ENCODE measurements around the gene CXCR6.
"Not testable (repeated sequence)": the region's sequence is repeated elsewhere in the genome, so short reads cannot be mapped to it uniquely, and the experiment has no call there.

Gene CXCR6

GRCh38 chr3:45992133-45992729 lies 49.0 kb downstream of the CXCR6 start:
- in situ Hi-C loops (cut with MboI; ENCODE audit: low pct_unique_long_range_greater_than_20kb, low sequenced_read_pairs, unreplicated experiment), result no loop called here
- DNase-seq (ENCODE audit: low spot score), result no peak
- TF ChIP-seq CTCF (IDR thresholded peaks at IDR 0.05; ENCODE audit: extremely low read depth, insufficient read depth, missing control alignments), result no peak

GRCh38 chr3:45992821-45993221 lies 49.6 kb downstream of the CXCR6 start:
- no peak for TF ChIP-seq CTCF (IDR thresholded peaks at IDR 0.05; ENCODE audit: extremely low read depth, insufficient read depth, missing control alignments)
- DNase-seq (ENCODE audit: low spot score), result no peak

GRCh38 chr3:45993421-45994027 lies 50.3 kb downstream of the CXCR6 start:
- DNase-seq (ENCODE audit: low spot score), result peak; percentile 30
- in situ Hi-C loops (cut with MboI; ENCODE audit: low pct_unique_long_range_greater_than_20kb, low sequenced_read_pairs, unreplicated experiment), result no loop called here
- no peak for TF ChIP-seq CTCF (IDR thresholded peaks at IDR 0.05; ENCODE audit: extremely low read depth, insufficient read depth, missing control alignments)

More at GRCh38 chr3:45992821-45993221, 49.6 kb downstream of the CXCR6 start:
- in situ Hi-C loops (cut with MboI; ENCODE audit: low pct_unique_long_range_greater_than_20kb, low sequenced_read_pairs, unreplicated experiment), result no loop called here

GRCh38 chr3:45994419-45995235 lies 51.4 kb downstream of the CXCR6 start:
- TF ChIP-seq CTCF (IDR thresholded peaks at IDR 0.05; ENCODE audit: extremely low read depth, insufficient read depth, missing control alignments), result no peak
- in situ Hi-C loops (cut with MboI; ENCODE audit: low pct_unique_long_range_greater_than_20kb, low sequenced_read_pairs, unreplicated experiment), result no loop called here
- DNase-seq (ENCODE audit: low spot score), result peak; percentile 72

- TF ChIP-seq CTCF (IDR thresholded peaks at IDR 0.05; ENCODE audit: extremely low read depth, insufficient read depth, missing control alignments), result no peak
- in situ Hi-C loops (cut with MboI; ENCODE audit: low pct_unique_long_range_greater_than_20kb, low sequenced_read_pairs, unreplicated experiment), result no loop called here
- DNase-seq (ENCODE audit: low spot score), result peak; percentile 93
Observed at GRCh38 chr3:45995236-45996192, 52.2 kb downstream of the CXCR6 start, which contains the start of gene FYCO1. Gene FYCO1 (minus strand): TSS chr3:45995824. CDS start chr3:45984910, 10,914 bp downstream.

- in situ Hi-C loops (cut with MboI; ENCODE audit: low pct_unique_long_range_greater_than_20kb, low sequenced_read_pairs, unreplicated experiment), result not testable (repeated sequence)
Observed at GRCh38 chr3:45997499-45997898, 54.2 kb downstream of the CXCR6 start.

More at GRCh38 chr3:45997499-45997898, 54.2 kb downstream of the CXCR6 start:
- DNase-seq (ENCODE audit: low spot score), result not testable (repeated sequence)

Data from GM13977 (cell line).